Measurements from ENCODE around the gene MIB1.

Gene MIB1

GRCh38 chr18:21900605-21901352 lies 160.2 kb downstream of the MIB1 start:
- H3K4me3 ChIP-seq (ENCODE audit: low read length) = no peak overlapping the region
- DNase-seq (ENCODE audit: low read depth) = no peak
- no peak for TF ChIP-seq CTCF (conservative IDR thresholded peaks at IDR 0.05; ENCODE audit: low read depth, low read length)

GRCh38 chr18:21901423-21901945 lies 160.9 kb downstream of the MIB1 start:
- no peak for TF ChIP-seq CTCF (conservative IDR thresholded peaks at IDR 0.05; ENCODE audit: low read depth, low read length)
- no peak overlapping the region for H3K4me3 ChIP-seq (ENCODE audit: low read length)
- no peak for DNase-seq (ENCODE audit: low read depth)

- no peak for TF ChIP-seq CTCF (conservative IDR thresholded peaks at IDR 0.05; ENCODE audit: low read depth, low read length)
- DNase-seq (ENCODE audit: low read depth) = peak; percentile 36
- H3K4me3 ChIP-seq (ENCODE audit: low read length) = no peak overlapping the region
Observed at GRCh38 chr18:21903709-21904108, 163.1 kb downstream of the MIB1 start.

- DNase-seq (ENCODE audit: low read depth) = no peak
- no peak overlapping the region for H3K4me3 ChIP-seq (ENCODE audit: low read length)
- no peak for TF ChIP-seq CTCF (conservative IDR thresholded peaks at IDR 0.05; ENCODE audit: low read depth, low read length)
Observed at GRCh38 chr18:21904856-21905255, 164.3 kb downstream of the MIB1 start.

- H3K4me3 ChIP-seq (ENCODE audit: low read length) = no peak overlapping the region
- DNase-seq (ENCODE audit: low read depth) = no peak
- TF ChIP-seq CTCF (conservative IDR thresholded peaks at IDR 0.05; ENCODE audit: low read depth, low read length) = no peak
Observed at GRCh38 chr18:21907451-21907850, 166.9 kb downstream of the MIB1 start.

GRCh38 chr18:21908711-21909110 lies 168.1 kb downstream of the MIB1 start:
- H3K4me3 ChIP-seq (ENCODE audit: low read length) = no peak overlapping the region
- DNase-seq (ENCODE audit: low read depth) = no peak
- no peak for TF ChIP-seq CTCF (conservative IDR thresholded peaks at IDR 0.05; ENCODE audit: low read depth, low read length)

- no peak overlapping the region for H3K4me3 ChIP-seq (ENCODE audit: low read length)
- DNase-seq (ENCODE audit: low read depth) = no peak
- TF ChIP-seq CTCF (conservative IDR thresholded peaks at IDR 0.05; ENCODE audit: low read depth, low read length) = no peak
Observed at GRCh38 chr18:21910906-21911305, 170.3 kb downstream of the MIB1 start.

Measured in retinal pigment epithelial cell (primary cell).